Measurements from ENCODE around the gene DYNC1LI1. TPM values are rescaled to one million over a fixed set of nuclear protein-coding genes. Genes with fewer than 3 reads are reported as not detected.

DYNC1LI1 gene
- 30.1 and 32.3 TPM in 2 replicates for total RNA-seq (2021)
- Bru-seq, nascent RNA, result percentile 83 among the genes with signal in this experiment
- BruChase-seq, experiment 1, labeled RNA remaining after a 2-hour chase, result percentile 72 among the genes with signal in this experiment
- percentile 80 among the genes with signal in this experiment for BruChase-seq, experiment 2, labeled RNA remaining after a 6-hour chase
- long read RNA-seq, transcript DYNC1LI1-201 (13 exons, 2,504 nt), result major isoform, 40 of 43 reads
- long read RNA-seq, partial matches to known transcripts, result 0 of 43 reads
- long read RNA-seq, other reads (novel, unspliced or antisense), result 3 of 43 reads

GRCh38 chr3:32570421-32571191 lies at the start of gene DYNC1LI1:
Gene DYNC1LI1, minus strand, starts transcription at chr3:32570858. Its CDS starts 88 bp downstream, at chr3:32570770.
- Histone ChIP-seq H3K4me3 (peak within 1 kb of the TSS; percentile 78), H3K9me3 (ENCODE audit: insufficient read depth, low read depth) (no peaks in the 10 kb centered on the region), H3K4me1 (replicated peaks; ENCODE audit: insufficient read depth) (peaks cover 8% of the 10 kb centered on the region; the same call in 1 of the 2 replicates), H3K79me2 (ENCODE audit: low read depth) (peaks cover 36% of the 10 kb centered on the region), H3K4me2 (peak within 1 kb of the TSS; percentile 89), H3K27me3 (ENCODE audit: insufficient read depth, low read depth) (no peaks in the 10 kb centered on the region), H3F3A (ENCODE audit: insufficient read depth, low read depth) (peaks cover 6% of the 10 kb centered on the region; the same call in 1 of the 2 replicates), H3K27ac (peak within 1 kb of the TSS; percentile 78), H4K20me1 (ENCODE audit: insufficient read depth) (peaks cover 3% of the 10 kb centered on the region; the same call in 1 of the 2 replicates), H2AFZ (peak within 1 kb of the TSS; percentile 84), H3K9me2 (ENCODE audit: insufficient read depth) (no peaks in the 10 kb centered on the region), H3K36me3 (ENCODE audit: low read depth) (no peaks in the 10 kb centered on the region)
- intact Hi-C loops (cut with micrococcal nuclease; ENCODE audit: unreplicated experiment), result loop anchor here (1.0 kb wide), 2 partner anchors 67 to 115 kb away; partner anchors contain the start of gene CNOT10
- POLR2A ChIA-PET (ENCODE audit: unreplicated experiment), result interaction anchor here (0.6 kb wide), 1 partner anchor 561 kb away, joined by 5 read pairs; no protein-coding TSS in a partner anchor
- CTCF ChIA-PET, result no interaction called here
- peak; percentile 62 to 93 for DNase-seq
- TF ChIP-seq EZH2 (IDR thresholded peaks at IDR 0.05; ENCODE audit: low read depth) (no peak), CTCF (conservative IDR thresholded peaks at IDR 0.05) (no peak)
- BruUV-seq (replicated peaks), result TSS peak; percentile 58

GRCh38 chr3:32619395-32619794 lies 48.7 kb upstream of the DYNC1LI1 start:
- no peak for DNase-seq
- no TSS peak for BruUV-seq (replicated peaks)
- no peak overlapping the region for H2AFZ ChIP-seq

More at GRCh38 chr3:32619395-32619794, 48.7 kb upstream of the DYNC1LI1 start:
- TF ChIP-seq EZH2 (IDR thresholded peaks at IDR 0.05; ENCODE audit: low read depth) (no peak), CTCF (conservative IDR thresholded peaks at IDR 0.05) (no peak)
- Histone ChIP-seq H3K27ac (no peak overlapping the region), H3K4me2 (no peak overlapping the region), H3K4me1 (replicated peaks; ENCODE audit: insufficient read depth) (peaks cover 7% of the 10 kb centered on the region), H3F3A (ENCODE audit: insufficient read depth, low read depth) (no peaks in the 10 kb centered on the region), H3K79me2 (ENCODE audit: low read depth) (no peaks in the 10 kb centered on the region), H3K9me2 (ENCODE audit: insufficient read depth) (no peaks in the 10 kb centered on the region), H3K27me3 (ENCODE audit: insufficient read depth, low read depth) (no peaks in the 10 kb centered on the region), H3K4me3 (no peak overlapping the region), H3K36me3 (ENCODE audit: low read depth) (no peaks in the 10 kb centered on the region), H4K20me1 (ENCODE audit: insufficient read depth) (no peaks in the 10 kb centered on the region), H3K9me3 (ENCODE audit: insufficient read depth, low read depth) (no peaks in the 10 kb centered on the region)
- intact Hi-C loops (cut with micrococcal nuclease; ENCODE audit: unreplicated experiment), result no loop called here
- ChIA-PET CTCF (no interaction called here), POLR2A (ENCODE audit: unreplicated experiment) (no interaction called here)
